Measurements from ENCODE around the gene KANSL1. TPM values are rescaled to one million over a fixed set of nuclear protein-coding genes. Genes with fewer than 3 reads are reported as not detected.

The KANSL1 gene
- total RNA-seq, 2 donors from 2014 or later: 137 to 144 TPM

GRCh38 chr17:46194393-46195216 lies 1.4 kb upstream of the KANSL1 start:
- DNase-seq: no peak
- peaks cover 27% of the 10 kb centered on the region for H3K9me3 Mint-ChIP-seq
- 60 to 65% methylated on average over 8 to 9 of the region's 9 CpGs for WGBS, 2 experiments (ENCODE audit: insufficient coverage in 1 of 2, insufficient read length in 1 of 2)
- TF ChIP-seq, protein P1, sequence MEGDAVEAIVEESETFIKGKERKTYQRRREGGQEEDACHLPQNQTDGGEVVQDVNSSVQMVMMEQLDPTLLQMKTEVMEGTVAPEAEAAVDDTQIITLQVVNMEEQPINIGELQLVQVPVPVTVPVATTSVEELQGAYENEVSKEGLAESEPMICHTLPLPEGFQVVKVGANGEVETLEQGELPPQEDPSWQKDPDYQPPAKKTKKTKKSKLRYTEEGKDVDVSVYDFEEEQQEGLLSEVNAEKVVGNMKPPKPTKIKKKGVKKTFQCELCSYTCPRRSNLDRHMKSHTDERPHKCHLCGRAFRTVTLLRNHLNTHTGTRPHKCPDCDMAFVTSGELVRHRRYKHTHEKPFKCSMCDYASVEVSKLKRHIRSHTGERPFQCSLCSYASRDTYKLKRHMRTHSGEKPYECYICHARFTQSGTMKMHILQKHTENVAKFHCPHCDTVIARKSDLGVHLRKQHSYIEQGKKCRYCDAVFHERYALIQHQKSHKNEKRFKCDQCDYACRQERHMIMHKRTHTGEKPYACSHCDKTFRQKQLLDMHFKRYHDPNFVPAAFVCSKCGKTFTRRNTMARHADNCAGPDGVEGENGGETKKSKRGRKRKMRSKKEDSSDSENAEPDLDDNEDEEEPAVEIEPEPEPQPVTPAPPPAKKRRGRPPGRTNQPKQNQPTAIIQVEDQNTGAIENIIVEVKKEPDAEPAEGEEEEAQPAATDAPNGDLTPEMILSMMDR (conservative IDR thresholded peaks at IDR 0.05): peak; percentile 85
- peak overlapping the region; percentile 82 for H3K9ac ChIP-seq (ENCODE audit: extremely low read depth, low read length, poor library complexity, severe bottlenecking)
- H3K27ac ChIP-seq (ENCODE audit: low read depth, low read length): peak overlapping the region; percentile 96
- H3K36me3 Mint-ChIP-seq (ENCODE audit: low read depth): peaks cover 26% of the 10 kb centered on the region
- H3K36me3 ChIP-seq (ENCODE audit: control insufficient read depth, insufficient read depth, low read length): peaks cover 8% of the 10 kb centered on the region
- peak overlapping the region; percentile 38 for H3K27ac Mint-ChIP-seq
- peak overlapping the region; percentile 84 for H3K4me3 ChIP-seq (ENCODE audit: low read length)
- H3K27me3 Mint-ChIP-seq (ENCODE audit: insufficient read depth): no peaks in the 10 kb centered on the region
- H3K27me3 ChIP-seq (ENCODE audit: control insufficient read depth, insufficient read depth, low read length, poor library complexity, severe bottlenecking): no peaks in the 10 kb centered on the region
- H3K4me3 Mint-ChIP-seq: peak overlapping the region; percentile 89
- H3K4me1 ChIP-seq (ENCODE audit: control insufficient read depth, insufficient read depth, low read length): no peaks in the 10 kb centered on the region
- H3K4me1 Mint-ChIP-seq: peaks cover 18% of the 10 kb centered on the region
- H3K9me3 ChIP-seq (ENCODE audit: control insufficient read depth, low read length): peaks cover 28% of the 10 kb centered on the region

- peak overlapping the region; percentile 84 for H3K4me3 ChIP-seq (ENCODE audit: low read length)
- no peaks in the 10 kb centered on the region for H3K4me1 ChIP-seq (ENCODE audit: control insufficient read depth, insufficient read depth, low read length)
- peak overlapping the region; percentile 38 for H3K27ac Mint-ChIP-seq
- peaks cover 8% of the 10 kb centered on the region for H3K36me3 ChIP-seq (ENCODE audit: control insufficient read depth, insufficient read depth, low read length)
- H3K9me3 Mint-ChIP-seq: peaks cover 20% of the 10 kb centered on the region
- H3K9ac ChIP-seq (ENCODE audit: extremely low read depth, low read length, poor library complexity, severe bottlenecking): peak overlapping the region; percentile 82
- 1% methylated on average over 31 to 60 of the region's 60 CpGs for WGBS, 2 experiments (ENCODE audit: insufficient coverage in 1 of 2, insufficient read length in 1 of 2)
- no peaks in the 10 kb centered on the region for H3K27me3 ChIP-seq (ENCODE audit: control insufficient read depth, insufficient read depth, low read length, poor library complexity, severe bottlenecking)
- peaks cover 25% of the 10 kb centered on the region for H3K4me1 Mint-ChIP-seq
- peak overlapping the region; percentile 96 for H3K27ac ChIP-seq (ENCODE audit: low read depth, low read length)
- DNase-seq: peak; percentile 99
- H3K36me3 Mint-ChIP-seq (ENCODE audit: low read depth): peaks cover 20% of the 10 kb centered on the region
- no peaks in the 10 kb centered on the region for H3K27me3 Mint-ChIP-seq (ENCODE audit: insufficient read depth)
- TF ChIP-seq, protein P1 (conservative IDR thresholded peaks at IDR 0.05): peak; percentile 18
- H3K9me3 ChIP-seq (ENCODE audit: control insufficient read depth, low read length): peaks cover 20% of the 10 kb centered on the region
- peak overlapping the region; percentile 89 for H3K4me3 Mint-ChIP-seq
Measured at GRCh38 chr17:46193626-46194392, 580 bp upstream of the KANSL1 start.

DNA sequence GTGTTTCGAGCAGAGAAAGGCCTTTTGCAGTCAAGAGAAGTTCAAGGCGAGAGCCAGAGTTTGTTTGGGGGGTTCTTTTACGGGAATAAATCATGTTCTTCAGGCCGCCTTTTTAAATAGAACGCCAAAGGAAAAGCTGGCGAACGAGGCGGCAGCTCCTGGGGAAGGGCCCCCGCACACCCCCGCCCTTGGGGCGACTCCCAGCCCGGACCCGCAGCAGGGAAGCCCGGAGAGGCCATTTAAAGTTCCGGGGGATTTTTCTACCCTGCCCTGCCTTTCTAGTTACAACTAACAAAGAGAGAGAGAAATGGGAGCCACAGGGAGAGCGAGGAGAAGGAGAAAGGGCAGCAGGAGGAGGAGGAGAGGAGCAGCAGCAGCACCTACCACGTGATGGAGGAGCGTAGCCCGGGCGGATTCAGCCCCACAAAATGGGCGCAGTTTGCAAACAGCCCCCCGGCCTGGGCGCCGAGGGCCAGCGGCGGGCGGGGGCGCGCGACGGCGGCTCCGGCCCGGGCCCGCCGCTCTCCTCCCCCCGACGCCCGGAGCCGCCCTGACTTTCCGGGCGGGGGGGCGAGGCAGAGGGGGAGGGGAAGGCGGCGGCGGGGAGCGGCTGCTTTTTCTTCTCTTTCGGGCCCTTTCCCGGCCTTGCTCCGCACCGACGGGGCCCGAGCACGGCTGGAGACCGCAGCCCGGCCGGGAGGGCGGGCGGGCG lies 634 bp downstream of the KANSL1 start:
- peaks cover 8% of the 10 kb centered on the region for H3K9me3 ChIP-seq (ENCODE audit: control insufficient read depth, low read length)
- peak overlapping the region; percentile 88 for H3K4me3 ChIP-seq (ENCODE audit: low read length)
- H3K36me3 ChIP-seq (ENCODE audit: control insufficient read depth, insufficient read depth, low read length): peaks cover 7% of the 10 kb centered on the region
- WGBS, 2 experiments (ENCODE audit: insufficient coverage in 1 of 2, insufficient read length in 1 of 2): 0% methylated on average over 5 to 53 of the region's 60 CpGs
- peak overlapping the region; percentile 92 for H3K27ac ChIP-seq (ENCODE audit: low read depth, low read length)
- peaks cover 12% of the 10 kb centered on the region for H3K36me3 Mint-ChIP-seq (ENCODE audit: low read depth)
- H3K27me3 ChIP-seq (ENCODE audit: control insufficient read depth, insufficient read depth, low read length, poor library complexity, severe bottlenecking): no peaks in the 10 kb centered on the region
- H3K9ac ChIP-seq (ENCODE audit: extremely low read depth, low read length, poor library complexity, severe bottlenecking): peak overlapping the region; percentile 95
- H3K27ac Mint-ChIP-seq: peak overlapping the region; percentile 93
- TF ChIP-seq, protein P1 (conservative IDR thresholded peaks at IDR 0.05): no peak
- peak; percentile 95 for DNase-seq
- peaks cover 4% of the 10 kb centered on the region for H3K4me1 ChIP-seq (ENCODE audit: control insufficient read depth, insufficient read depth, low read length)
- peaks cover 8% of the 10 kb centered on the region for H3K9me3 Mint-ChIP-seq
- peak overlapping the region; percentile 89 for H3K4me3 Mint-ChIP-seq
- no peaks in the 10 kb centered on the region for H3K27me3 Mint-ChIP-seq (ENCODE audit: insufficient read depth)
- H3K4me1 Mint-ChIP-seq: peaks cover 34% of the 10 kb centered on the region
